Stimulated activated CD4-positive, alpha-beta T cell treated with anti-CD3 and anti-CD28 coated beads, Interleukin-4, amount 100 ng/mL, for 24 hours (primary cell): Measurements from ENCODE around the gene ELP4.
"Not testable (repeated sequence)": the region's sequence is repeated elsewhere in the genome, so short reads cannot be mapped to it uniquely, and the experiment has no call there.

Experiments
- DNase-seq: peaks from one replicate; pipeline ENCODE4 v3.0.0-alpha.2; 2020

The ELP4 gene

GRCh38 chr11:31555938-31556337 is 46.4 kb downstream of the ELP4 start:
- no peak for DNase-seq

DNA sequence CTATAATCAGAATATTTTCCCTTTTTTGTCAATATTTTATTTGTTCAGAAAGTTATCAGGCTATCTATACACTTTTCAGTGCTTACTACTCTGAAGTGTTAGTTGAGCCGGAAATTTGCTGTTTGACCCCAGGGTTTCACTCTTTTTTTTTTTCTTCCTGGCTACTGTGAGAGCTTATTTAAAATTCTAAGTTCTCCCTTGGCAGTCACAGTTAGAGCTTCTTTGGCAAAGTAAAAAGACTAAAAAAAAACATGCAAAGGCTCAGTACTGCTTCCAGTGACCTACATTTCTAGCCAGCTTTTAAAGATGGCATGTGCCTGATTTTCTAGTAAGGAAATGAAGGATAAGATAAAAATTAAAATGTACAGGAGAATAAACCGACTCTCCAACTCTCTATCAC is 48.4 kb downstream of the ELP4 start:
- DNase-seq: no peak

- no peak for DNase-seq
Measured at GRCh38 chr11:31560842-31561476, 51.4 kb downstream of the ELP4 start.

DNA sequence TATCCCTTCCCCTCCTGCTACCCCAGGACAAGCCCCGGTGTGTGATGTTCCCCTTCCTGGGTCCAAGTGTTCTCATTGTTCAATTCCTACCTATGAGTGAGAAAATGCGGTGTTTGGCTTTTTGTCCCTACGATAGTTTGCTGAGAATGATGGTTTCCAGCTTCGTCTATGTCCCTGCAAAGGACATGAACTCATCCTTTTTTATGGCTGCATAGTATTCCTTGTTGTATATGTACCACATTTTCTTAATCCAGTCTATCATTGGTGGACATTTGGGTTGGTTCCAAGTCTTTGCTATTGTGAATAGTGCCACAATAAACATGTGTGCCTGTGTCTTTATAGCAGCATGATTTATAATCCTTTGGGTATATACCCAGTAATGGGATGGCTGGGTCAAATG is 55.0 kb downstream of the ELP4 start:
- not testable (repeated sequence) for DNase-seq

DNA sequence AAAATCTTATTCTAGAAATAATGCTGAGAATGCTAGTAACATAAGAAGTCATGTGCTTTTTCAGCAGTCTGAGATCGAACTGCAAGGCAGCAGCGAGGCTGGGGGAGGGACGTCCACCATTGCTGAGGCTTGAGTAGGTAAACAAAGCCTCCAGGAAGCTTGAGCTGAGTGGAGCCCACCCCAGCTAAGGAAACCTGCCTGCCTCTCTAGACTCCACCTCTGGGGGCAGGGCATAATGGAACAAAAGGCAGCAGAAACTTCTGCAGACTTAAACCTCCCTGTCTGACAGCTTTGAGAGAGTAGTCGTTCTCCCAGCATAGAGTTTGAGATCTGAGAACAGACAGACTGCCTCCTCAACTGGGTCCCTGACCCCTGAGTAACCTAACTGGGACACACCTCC is 64.6 kb downstream of the ELP4 start:
- not testable (repeated sequence) for DNase-seq

DNA sequence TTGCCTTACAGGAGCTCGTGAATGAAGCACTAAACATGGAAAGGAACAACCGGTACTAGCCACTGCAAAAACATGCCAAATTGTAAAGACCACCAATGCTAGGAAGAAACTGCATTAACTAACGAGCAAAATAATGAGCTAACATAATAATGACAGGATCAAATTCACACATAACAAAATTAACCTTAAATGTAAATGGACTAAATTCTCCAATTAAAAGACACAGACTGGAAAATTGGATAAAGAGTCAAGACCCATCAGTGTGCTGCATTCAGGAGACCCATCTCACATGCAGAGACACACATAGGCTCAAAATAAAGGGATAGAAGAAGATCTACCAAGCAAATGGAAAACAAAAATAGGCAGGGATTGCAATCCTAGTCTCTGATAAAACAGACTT is 66.2 kb downstream of the ELP4 start:
- DNase-seq: not testable (repeated sequence)

- DNase-seq: not testable (repeated sequence)
Measured at GRCh38 chr11:31579412-31579811, 69.8 kb downstream of the ELP4 start.

GRCh38 chr11:31582697-31583096 is 73.1 kb downstream of the ELP4 start:
- no peak for DNase-seq

DNA sequence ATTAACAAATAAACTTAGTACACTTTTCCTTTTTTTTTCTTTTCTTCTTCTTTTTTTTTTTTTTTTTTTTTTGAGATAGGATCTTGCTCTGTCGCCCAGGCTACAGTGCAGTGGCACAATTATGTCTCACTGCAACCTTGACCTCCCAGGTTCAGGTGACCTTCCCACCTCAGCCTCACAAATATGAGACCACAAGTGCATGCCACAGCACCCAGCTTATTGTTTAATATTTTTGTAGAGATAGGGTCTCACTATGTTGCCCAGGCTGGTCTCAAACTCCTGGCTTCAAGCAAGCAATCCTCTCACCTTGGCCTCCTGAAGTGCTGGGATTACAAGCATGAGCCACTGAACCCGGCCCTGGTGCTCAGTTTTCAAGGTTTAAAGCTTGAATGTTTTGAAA is 88.9 kb downstream of the ELP4 start:
- no peak for DNase-seq

DNA sequence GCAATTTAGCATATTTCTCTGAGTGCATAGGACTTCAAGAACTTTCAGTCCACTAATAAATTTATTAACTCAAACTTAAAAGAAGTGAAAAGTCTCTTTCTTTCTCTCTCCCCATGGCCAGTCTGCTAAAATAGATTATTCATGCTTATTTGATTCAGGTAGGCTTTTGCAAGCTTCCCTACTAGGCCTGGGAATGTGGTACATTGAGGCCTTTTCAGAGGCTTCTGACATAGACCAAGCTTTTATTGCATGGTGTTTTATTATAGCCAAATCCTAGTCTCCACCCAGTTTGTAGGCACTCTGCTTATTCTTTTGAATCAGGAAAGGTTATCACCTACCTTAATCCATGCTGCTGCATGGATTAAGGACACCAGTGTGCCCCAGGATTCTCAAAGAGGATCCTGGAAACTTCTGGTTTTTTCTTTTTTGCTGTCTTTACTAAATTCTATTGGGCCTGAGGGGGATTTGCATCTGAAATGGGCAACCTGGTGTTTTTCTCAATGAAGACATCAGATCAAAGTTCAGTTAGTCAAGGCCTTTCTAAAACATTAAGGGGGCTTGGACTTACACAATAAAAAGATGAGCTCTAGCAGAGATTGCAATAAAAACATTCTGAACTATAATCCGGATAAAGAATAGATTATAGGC is 92.2 kb downstream of the ELP4 start:
- DNase-seq: no peak

GRCh38 chr11:31606893-31607292 is 97.3 kb downstream of the ELP4 start:
- DNase-seq: no peak

DNA sequence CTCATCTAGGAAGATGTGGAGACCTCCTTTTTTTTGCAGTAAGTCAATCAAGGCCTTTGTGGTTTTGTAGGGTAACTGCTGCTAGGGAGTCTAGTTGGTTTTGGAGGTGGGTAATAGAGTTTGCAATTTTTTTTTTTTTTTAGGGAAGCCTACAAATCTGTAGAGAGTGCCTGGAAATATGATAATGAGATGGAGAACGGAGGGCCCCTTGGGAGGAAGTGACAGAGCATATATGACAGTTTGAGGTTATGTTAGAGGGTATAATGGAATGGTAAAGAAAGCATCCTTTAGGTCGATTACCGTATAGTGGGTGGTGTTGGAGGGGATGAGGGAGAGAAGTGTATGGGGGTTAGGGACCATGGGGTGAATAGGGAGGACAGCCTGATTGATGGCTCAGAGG is 98.3 kb downstream of the ELP4 start:
- no peak for DNase-seq

- DNase-seq: no peak
Measured at GRCh38 chr11:31608995-31609394, 99.4 kb downstream of the ELP4 start.

DNA sequence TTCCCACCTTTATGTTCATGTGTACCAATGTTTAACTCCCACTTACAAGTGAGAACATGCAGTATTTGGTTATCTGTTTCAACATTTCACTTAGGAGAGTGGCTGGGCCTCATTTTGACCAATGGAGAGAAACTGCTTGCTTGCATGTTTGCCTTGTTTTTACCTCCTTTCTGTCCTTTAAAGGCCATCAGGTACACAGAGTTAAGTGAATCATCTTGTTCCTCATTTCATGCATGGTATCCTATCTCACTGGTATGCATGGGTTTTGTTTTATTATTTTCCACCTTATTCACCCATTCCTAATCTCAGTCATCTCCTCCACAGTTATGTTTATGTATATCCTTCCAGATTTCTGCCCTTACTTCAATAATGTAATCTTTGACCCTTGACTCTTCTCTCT is 101.0 kb downstream of the ELP4 start:
- no peak for DNase-seq

- no peak for DNase-seq
Measured at GRCh38 chr11:31617246-31617645, 107.7 kb downstream of the ELP4 start.

- no peak for DNase-seq
Measured at GRCh38 chr11:31619980-31620379, 110.4 kb downstream of the ELP4 start.

DNA sequence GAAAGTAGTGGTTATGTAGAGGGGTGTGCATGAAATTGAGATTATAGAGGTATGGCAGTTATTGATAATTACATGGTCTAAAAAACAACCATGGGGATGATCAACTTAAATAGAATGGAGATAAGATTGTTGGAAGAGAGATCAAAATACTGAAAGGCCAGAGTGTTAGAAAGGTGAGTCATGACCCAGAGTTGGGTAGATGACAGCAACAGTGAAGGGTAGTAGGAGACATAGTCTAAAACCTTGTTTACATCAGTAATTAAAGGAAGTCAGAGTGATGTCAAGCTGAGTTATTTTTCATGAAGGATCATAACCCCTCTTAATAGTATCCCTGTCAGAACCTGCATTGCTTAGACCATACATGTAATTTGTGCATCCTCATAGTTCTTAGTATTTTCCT is 110.9 kb downstream of the ELP4 start:
- DNase-seq: no peak

DNA sequence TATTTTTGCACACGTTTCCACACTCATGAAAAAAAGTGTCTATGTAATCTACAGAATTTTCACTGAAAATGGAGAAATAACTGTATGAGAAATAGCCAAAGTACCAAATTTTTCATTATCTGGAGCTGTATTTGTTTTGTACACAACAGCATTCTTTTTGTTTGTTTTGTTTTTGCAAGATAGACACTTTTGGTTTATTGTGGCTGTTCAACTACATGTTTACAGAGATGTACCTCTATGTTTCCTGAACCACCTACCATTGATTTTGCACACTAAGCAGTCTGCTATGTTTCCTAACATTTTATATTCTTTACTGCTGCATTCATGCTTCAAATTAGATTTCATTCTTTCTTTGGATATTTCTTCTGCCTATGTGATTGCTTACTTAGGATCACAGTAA is 116.3 kb downstream of the ELP4 start:
- DNase-seq: no peak

DNA sequence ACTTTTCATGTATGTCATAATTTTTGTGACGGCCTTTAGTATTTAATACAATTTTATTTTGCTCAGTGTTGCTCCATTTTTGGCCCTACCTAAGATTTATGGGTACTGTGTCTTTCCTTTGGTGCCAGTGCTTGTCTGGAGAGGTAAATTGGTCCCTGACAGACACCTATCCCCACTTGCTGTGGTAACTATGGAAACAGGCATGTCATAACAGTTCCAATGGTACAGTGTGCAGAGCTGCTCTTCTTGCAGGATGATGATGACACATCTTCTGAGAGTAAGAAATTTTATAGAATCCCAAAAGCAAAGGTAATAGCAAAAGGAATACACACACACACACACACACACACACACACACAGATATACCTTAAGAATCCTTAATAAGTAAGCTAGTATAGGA is 118.5 kb downstream of the ELP4 start:
- DNase-seq: no peak

GRCh38 chr11:31636983-31637382 is 127.4 kb downstream of the ELP4 start:
- DNase-seq: no peak

- no peak for DNase-seq
Measured at GRCh38 chr11:31640611-31641010, 131.0 kb downstream of the ELP4 start.

DNA sequence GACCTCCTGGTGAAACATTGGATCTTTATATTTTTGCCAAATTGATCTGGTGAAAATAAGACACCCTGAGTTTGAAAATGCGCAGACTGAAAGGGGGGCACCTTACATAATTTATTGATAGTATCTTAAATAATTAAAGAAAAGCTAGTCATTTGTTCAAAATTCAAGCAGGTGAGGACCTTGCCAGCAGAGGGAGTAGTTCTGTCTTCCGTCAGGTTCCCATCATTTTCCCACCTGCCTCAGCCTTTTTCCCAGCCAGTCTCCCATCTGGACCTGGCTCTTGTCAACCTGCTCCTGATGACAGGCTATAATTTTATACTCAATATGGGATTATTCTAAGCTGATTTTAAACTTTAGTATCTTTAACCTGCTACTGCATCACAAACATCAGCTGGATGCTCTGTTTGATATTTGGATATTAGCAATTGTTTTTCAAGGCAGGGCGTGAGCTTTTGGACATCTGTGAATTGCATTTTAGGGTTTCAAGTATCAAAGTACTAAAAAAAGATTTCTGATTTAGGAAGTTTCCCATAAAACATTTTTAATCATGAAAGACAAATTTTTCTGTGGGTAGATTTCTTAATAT is 132.0 kb downstream of the ELP4 start:
- no peak for DNase-seq

- DNase-seq: no peak
Measured at GRCh38 chr11:31643857-31644256, 134.3 kb downstream of the ELP4 start.

DNA sequence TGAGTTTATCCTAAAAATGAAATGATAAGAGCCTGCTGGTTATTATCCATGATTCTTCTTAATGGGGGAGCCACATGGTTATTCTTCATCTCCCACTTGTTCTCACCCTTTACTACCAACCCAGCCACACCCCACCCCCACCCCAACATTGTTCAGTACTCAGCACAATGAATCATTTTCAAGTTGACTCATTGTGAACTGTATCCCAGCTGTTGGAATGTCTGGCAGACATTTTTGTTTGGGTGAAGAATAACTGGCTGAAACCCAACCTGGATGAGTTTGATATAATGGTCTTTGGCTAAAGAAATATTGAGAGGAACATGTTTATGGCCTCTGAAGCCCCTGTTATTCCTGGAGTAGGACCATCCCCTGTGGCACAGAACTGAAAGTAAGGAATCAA is 136.2 kb downstream of the ELP4 start:
- DNase-seq: no peak

DNA sequence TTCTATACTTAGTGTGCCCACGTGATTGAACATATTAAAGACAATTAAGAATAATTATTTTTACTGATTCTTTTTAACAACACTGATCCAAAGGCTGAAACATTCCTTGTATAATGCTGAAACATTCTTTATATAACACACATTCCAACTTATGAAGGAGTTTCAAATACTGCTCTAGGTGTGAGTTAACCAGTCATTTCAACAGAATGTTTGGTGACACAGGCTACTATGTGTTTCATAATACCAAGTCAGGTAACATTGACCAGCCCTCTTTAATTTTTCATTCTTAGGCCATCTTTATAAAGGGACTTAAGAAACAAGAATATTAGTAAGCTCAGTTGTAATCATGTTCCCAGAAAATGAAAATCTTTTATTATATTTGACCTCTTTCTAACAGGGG is 136.6 kb downstream of the ELP4 start:
- no peak for DNase-seq
